ENCODE results near the gene ERMARD.
"Not testable (repeated sequence)": the region's sequence is repeated elsewhere in the genome, so short reads cannot be mapped to it uniquely, and the experiment has no call there.

ERMARD gene

DNA sequence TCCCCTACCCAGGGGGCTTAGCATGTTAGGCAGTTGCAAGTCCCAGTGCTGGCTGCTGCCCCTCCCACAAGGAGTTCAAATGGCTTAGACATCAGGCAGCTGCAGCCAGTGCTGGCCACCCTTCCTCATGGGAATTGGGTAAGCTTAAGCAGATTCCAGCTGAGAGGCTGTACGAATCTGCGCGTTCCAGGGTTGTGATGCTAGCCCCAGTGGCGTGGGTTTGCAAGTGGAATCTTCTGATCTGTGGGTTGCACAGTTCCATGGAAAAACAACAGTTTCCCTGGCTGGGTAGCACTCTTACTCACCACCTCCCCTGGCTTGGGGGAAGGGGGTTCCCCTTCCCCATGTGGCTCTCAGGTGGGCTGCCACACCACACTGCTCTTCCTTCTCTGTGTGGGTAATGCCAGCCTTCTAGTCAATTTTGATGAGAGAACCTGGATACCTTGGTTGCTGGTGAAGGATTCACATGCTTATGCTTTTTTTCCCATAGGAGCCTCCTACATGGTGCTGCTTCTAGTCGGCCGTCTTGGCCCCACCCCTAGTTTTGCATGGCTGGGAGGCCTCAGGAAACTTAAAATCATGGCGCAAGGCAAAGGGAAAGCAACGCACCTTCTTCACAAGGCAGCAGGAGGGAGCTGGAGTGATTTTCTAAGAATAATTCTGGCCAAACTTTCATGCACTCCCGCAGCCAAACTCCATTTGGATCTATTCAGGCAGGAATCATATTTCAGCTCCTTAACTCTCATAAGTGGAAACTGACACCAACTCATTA lies 13.0 kb upstream of the ERMARD start:
- DNase-seq = peak; percentile 48

DNA sequence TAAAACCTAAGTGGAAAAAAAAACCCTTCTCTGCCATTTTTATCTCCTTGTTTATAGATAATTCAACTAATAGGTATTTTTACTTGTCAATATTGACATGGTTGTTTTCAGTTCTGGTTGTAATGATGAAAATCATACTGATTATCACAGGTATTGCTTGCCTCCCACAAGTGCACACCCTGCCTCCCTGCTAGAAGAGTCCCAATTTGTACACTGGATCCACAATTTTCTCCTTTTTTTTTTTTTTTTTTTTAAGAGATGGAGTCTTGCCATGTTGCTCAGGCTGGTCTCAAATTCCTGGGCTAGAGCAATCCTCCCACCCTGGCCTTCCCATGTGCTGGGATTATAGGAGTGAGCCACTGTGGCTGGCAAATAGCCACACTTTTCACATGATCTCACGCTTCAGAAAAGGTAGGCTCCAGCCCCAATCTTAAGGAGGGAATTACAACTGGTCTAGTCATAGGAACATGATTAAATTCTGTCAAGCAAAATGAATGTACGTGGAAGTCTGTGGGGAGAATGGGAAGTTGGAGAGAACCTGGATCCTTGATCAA lies 12.4 kb upstream of the ERMARD start:
- peak; percentile 23 for DNase-seq

DNA sequence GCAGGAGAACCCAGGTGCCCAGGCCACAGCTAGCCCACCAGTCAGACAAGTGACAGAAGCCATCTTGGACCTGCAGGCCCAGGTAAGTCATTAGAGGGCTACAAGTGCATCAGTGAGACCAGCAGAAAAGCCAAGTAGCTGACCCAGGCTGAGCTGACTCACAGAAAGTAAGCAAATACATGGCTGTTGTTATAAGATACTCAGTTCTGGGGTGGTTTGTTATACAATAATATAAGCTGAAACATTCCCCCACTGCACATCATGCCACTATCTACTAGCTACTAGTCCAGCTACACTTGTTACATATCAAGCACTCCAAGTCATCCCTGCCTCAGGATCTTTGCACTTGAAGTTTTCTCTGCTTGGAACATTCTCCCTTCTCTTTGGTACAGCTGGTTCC lies 10.1 kb upstream of the ERMARD start:
- DNase-seq = no peak

DNA sequence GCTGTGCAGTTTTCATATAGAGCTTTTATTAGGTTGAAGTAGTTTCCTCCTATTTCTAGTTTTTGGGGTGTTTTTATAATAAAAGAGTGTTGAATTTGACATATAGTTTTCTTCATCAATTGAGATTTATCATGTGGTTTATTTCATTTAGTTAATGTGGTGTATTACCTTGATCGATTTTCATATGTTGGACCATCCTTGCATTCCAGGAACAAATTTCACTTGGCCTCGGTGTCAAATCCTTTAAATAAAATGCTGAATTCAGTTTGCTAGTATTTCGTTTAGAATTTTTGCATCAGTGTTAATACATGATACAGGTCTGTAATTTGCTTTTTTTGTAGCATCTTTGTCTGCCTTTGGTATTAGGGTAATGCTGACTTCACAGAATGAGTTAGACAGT lies 6.0 kb upstream of the ERMARD start:
- DNase-seq = no peak

DNA sequence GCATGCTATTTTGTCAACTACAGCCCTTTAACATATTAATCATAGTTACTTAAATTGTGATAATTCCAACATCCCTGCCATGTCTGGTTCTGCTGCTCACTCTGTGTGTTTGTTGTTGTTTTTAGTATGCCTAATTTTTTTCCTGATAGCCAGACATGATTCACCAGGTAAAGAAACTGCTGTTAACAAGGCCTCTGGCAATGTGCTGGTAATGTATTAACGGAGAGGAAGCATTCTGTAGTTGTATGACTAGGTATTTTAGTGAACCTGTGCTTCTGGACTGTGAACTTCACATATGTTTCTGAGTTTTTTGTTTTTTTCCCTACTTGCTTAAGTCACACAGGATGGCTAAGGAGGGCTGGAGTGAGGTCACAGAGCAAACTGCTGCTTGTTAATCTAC lies 4.9 kb upstream of the ERMARD start:
- no peak for DNase-seq

DNA sequence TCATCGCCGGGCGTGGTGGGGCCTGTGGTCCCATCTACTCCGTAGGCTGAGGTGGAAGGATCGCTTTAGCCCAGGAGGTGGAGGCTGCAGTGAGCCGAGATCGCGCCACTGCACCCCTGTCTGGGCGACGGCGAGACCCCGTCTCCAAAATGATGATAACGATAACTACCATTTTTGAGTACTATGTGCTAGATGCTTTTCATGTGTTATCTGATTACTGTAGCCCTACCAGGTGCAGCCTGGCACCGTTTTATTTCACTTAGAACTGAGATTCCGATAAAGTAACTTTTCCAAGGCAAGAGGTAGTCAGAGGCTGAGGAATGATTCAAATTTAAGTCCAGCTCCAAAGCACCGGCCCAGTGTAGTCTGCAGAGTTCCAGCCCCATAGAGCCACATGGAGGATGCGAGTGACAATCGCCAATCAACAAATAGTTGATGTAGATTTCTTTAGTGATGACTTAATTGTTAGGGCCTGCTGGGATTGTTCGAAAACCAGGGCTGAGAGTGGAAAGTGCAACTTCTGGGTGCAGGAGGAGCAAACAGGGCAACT lies 727 bp downstream of the ERMARD start:
- no peak for DNase-seq

DNA sequence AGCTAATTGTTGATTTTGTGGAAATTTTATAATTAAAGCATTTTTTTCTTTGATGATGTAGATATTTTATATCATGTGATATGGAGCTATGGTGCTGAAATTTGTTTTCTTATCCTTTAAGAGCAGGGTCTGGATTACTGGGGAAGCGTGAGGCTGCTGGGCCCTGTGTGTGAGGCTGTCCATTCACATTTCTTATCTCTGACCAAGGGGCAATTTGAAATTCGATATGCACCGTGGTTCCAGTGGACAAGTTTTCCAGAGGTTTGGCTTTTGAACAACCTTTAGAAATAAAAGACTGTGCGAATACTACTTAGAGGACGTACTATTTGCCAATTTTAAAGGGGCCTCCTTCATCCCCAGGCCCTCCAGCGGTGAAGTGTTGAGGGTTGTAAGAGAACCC lies 3.7 kb downstream of the ERMARD start:
- DNase-seq = no peak

DNA sequence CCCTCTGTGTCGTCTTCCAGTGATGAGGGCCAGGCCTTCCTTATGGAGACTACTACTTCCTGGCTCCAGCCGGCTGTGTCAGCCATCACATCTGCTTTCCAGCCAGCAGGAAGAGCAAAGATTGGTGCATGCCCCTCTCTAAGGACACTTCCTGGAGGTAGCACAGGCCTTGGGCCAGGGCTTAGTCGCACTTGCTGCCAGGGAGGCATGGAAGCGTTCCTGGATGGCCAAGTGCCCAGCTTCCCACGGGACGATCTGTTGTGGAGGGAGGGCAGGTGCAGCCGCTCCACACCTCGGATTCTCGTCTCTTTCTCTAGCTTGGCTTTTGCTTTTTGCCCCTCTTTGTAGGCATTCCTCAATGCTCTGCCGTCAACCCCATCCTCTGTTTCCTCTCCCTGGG lies 11.9 kb downstream of the ERMARD start:
- DNase-seq = no peak

DNA sequence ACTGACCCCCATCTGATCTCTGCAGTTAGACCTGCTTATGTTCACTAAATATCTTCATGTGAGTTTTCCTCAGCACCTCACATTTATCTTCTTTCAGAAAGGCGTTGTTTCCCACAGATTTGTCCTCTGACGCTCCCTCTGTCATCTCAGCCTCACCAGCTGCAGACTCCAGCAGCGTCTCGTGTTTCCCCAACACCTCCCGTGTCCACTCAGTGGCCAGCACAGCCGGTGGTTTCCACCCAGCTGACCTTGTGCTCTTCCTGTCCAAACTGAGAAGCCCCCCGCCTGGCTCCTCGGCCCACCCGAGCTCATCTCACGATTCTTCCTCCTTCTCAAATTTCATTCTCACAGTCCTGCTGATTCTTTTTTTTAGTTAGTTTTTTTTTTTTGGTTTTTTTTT lies 12.5 kb downstream of the ERMARD start:
- no peak for DNase-seq

DNA sequence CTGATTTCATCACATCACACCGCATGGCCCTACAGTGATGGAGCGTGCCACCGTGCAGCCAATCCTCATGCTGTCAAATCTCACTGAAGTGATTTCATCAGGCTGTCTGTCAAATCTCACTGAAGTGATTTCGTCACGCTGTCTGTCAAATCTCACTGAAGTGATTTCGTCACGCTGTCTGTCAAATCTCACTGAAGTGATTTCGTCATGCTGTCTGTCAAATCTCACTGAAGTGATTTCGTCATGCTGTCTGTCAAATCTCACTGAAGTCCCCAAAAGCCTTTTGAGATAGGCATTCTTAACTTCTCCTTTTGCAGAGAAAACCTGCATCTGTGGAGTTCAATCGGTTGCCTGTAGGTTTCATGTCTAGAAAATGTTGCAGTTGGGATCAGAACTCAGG lies 14.4 kb downstream of the ERMARD start:
- not testable (repeated sequence) for DNase-seq

DNA sequence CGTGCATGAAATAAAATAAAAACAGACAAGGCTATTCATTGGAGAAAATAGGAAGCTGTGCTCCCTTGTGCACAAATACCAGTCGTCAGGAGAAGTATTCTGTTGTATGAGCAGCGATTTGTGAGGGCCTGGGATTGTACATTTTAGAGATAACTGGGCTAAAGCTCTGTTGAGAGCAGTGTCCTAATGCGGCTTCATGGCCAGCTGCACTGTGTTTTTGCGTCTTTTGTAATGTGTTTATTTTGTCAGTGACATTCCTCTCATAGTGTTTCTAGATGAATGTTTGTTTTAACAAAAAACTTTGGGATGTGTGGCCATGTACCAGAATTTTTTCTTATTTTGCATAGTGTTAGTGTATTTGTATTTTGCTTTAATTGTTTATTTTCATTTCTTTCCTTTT lies 14.8 kb downstream of the ERMARD start:
- DNase-seq = no peak

DNA sequence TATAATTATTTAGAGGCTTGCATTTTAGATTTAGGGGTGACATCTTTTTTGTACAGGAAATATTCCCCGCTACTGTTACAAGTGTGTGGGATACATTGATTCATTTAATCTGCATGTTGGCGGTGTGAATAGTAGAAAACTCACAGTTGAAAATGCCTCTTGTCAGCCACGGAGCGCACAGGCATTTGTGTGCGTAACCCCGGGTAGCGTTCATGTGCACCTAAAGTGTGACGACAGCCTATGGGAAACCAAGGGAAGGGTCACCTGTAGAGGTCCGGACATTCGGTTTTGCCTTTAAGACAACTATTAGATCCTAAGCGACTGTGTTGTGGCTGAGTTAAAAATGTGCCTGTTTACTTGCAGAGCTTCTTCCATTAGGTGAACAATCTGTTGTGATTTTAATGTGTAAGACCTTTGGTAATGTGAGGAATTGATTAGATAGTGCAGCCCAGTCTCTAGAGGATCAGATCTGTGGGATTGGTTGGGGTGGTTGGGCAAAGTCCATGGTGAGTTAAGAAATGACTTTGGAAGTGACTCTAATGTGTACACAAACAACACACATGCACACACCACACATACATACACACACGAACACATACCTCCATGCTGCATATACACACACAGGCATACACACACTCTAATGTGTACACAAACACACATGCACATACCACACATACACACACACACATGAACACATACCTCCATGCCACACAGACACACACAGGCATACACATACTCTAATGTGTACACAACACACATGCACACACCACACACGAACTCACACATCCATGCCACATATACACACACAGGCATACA lies 15.7 kb downstream of the ERMARD start:
- DNase-seq = no peak

DNA sequence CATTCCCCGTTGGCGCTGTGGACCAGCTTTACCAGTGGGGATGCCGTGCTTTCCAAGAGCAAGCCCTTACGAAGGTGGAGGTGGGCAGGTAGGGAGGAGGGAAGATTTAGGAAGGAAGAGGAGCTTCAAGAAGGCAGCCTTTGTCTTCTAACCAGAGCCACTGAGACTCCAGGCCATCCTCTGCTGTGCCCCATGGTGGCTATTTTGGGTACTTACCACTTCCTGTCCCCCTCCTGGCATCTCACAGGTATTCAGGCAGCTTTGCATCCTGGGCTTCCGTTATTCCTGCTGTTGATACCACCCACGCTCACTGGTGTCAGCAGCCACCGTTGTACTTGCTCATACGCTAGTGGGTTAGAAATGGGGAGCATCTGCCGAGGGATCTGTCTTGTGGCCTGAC lies 22.9 kb downstream of the ERMARD start:
- DNase-seq = no peak

DNA sequence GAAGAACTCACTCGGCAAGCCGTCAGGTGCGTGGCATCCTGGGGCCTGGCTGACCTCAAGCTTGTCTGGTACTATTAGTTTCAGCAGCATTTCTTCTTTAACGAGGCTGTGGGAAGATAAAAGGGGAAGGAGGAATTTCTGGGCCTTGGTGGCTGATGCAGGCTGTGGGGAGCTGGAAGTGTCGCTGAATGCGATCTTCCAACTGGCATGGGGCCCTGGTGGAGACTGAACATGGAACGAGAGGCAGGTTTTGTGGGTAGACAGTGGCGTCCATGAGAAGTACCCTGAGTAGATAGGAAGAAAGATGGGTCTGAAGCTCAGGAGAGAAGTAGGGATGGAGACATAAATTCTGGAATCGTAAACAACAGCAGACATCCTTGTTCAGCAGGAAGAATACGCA lies 23.9 kb downstream of the ERMARD start:
- DNase-seq = no peak

DNA sequence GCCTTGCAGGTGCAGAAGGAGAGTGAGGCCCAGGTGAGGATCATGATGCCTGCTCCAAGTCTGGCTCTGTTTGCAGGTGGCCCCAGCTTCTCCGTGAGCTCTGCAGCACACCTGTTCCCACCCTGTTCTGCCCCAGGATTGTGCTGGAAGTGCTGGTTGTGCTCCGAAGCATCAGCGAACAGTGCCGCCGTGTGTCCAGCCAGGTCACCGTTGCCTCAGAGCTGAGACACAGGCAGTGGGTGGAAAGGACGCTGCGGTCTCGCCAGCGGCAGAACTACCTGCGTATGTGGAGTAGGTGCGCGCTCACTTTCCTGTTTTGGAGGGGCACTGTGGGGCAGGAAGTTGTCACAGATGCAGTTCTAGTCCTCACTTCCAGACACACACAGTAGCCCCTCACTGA lies 25.0 kb downstream of the ERMARD start:
- DNase-seq = no peak

DNA sequence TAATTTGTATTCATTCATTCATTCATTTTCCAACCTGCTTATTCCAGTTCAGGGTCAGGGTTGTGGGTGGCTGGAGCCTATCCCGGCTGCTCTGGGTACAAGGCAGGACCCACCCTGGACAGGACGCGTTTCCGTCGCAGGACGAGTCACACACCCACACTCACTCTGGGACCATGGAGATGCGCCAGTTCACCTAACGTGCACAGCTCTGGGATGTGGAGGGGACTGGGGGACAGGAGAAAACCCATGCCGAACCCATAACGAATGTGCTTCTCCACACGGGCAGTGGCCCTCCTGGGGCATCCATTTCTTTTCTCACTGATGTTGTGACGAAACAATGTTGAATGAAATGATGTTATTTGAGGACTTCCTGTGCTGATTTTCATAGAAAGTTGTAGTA lies 26.5 kb downstream of the ERMARD start:
- DNase-seq = no peak

DNA sequence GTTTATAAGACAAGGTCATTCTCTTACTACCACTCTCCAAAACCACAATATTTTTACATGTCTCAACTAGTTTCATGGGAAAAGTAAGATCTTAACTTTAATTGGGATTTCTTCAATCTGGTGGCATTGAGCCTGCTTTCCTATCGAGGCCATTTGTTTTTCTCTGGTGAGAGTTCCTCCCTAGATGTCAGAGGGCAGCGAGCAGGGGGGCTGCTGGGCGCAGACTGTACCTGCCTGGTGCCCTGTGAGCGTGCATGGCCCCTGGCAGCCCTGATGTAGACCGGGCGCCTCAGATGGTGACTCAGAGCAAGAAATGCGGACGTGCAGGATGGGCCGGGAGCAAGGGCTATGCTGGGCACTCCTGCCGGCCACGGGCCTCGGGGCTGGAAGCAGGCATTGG lies 27.2 kb downstream of the ERMARD start:
- no peak for DNase-seq

DNA sequence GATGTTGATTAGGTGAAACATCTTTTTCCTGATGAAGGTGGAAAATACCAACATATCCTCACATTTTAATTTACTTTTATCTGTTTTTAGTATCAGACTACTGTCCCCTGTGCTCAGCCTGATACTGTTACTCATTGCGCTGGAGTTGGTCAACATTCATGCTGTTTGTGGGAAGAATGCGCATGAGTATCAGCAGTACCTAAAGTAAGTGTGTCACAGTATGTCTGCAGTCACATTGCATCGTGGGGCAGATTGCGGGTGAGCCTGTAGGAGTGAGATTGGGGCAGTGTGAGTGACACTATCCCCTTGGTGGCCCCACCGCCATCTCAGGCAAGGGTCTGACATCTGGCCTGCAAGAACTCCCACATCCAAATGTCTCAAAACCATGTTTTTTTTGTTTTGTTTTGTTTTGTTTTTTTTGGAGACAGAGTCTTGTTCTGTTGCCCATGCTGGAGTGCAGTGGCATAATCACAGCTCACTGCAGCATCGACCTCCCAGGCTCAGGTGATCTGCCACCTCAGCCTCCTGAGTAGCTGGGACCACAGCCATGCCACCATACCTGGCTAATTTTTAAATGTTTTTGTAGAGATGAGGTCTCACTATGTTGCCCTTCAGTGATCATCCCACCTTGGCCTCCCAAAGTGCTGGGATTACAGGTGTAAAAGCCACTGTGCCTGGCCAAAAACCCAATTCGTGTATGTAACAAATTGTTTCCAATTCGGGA lies 27.8 kb downstream of the ERMARD start:
- DNase-seq = no peak

DNA sequence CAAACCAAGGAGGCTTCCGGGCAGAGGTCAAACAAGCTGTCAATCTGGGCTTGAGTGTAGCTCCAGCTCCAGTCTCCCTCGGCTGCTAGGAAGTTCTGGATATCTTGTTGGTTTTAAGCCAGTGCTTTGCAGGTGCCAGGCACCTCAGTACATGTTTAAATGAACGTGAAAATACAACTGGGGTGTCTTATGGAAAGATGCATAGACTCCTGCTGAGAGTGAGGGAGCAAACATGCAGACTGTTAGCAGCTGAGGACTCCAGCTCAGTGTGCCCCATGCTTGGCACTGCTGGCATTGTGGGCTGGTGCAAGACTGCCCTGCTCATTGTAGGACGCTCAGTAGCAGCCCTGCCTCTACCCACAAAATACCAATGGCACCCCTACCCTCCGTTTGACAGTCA lies 28.5 kb downstream of the ERMARD start:
- DNase-seq = no peak

DNA sequence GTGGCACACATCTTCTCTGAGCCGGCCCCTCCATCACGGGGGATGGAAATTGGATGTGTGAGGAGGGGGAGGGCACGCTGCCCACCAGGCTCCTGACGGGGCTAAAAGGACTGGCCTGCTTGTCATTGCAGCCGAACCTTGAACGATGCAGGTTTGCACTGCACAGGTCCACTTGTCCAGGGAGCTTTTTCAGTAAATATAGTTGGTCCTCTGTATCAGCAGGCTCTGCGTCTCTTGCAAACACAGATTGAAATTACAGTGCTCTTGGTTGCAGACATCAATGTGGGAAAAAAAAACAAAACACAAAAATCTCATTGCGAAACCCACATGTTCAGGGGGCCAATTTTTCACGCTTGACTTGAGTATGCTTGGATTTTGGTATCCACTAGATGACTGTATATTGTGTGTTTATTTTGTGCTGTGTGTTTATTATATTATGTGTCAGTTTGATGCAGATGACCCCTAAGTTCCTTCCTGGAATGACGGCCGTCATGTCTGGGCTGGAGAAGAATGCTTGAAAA lies 29.2 kb downstream of the ERMARD start:
- no peak for DNase-seq

DNA sequence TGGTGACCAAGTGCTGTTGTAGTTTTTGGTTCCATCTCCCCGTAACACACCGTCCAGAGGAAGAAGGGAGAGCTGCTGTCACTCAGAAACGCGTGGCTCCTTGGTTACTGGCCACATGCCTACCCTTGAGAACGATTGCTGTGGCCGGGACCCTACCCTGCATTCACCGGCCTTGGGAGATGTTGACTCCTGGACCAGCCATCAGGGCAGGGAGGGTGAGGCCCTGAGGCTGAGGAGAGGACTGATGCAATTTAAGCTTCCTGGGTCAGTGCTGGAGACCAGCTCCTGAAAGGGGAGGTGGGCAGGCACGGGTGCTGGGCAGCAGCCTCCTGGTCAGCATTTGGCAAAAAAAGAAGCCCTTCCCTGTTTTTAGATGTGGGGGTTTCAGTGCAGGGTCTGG lies 31.5 kb downstream of the ERMARD start:
- no peak for DNase-seq

DNA sequence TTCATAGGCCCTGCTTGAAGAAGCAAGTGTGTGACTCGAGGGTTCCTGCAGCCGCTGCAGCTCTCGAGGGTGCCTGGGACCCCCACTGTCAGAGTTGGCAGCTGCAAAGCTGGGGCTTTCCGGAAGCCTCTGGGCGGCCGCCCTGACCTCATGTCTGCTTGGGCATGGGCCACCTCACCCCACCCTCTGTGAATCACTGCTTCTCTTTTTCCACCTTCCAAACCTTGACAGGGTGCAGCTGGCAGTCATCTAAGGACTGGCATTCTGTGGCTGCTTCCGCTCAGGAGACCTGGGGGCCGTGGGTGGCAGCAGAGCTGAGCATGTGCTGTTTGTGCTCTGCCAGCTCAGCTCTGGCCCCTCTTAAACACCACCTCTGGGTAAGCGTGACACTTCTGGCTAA lies 32.0 kb downstream of the ERMARD start:
- no peak for DNase-seq
